Suppressor macrophage (primary cell): ENCODE measurements around the gene CCDC88C.
"Not testable (repeated sequence)": the region's sequence is repeated elsewhere in the genome, so short reads cannot be mapped to it uniquely, and the experiment has no call there.

ENCODE experiments used
- DNase-seq, 4 experiments: peaks; one replicate each; pipeline ENCODE4 v3.0.0-alpha.2; 2020 to 2022

The CCDC88C gene

DNA sequence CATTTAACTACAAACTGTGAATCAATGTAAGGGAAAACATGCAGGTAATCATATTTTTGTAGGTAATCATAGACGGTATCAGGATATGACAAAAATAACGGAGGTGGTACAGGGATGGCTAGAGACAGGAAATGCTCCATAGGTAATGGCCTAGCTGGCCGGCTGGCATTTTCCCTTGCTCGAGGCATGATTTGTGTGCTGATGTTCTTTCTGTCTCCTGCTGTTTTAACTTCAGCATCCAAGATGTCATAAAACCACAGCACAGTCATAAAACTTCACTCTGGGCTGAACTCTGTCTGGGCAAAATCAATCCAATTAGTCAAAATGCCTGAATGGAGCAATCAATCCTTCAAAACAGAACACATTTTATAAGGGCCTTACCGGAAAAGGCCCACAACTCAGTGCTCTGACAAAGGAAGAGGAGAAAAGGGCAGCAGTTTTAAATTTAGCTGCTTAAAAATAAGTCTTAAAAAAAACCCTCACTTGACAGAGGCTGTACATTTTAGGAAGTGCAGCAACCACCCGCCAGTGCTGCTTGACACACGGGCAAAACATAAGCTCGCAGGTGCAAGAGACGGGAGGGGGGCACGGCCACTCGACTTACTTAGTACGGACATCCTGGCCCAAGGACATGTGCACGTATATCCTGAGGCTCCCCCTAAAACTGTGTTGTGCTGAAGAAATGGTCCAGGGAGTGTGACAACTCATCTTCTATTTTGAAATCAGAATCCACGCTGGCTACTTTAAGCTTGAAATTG lies 132.7 kb downstream of the CCDC88C start:
- no peak for DNase-seq

- DNase-seq, result no peak
Measured at GRCh38 chr14:91284146-91284790, 133.4 kb downstream of the CCDC88C start.

DNA sequence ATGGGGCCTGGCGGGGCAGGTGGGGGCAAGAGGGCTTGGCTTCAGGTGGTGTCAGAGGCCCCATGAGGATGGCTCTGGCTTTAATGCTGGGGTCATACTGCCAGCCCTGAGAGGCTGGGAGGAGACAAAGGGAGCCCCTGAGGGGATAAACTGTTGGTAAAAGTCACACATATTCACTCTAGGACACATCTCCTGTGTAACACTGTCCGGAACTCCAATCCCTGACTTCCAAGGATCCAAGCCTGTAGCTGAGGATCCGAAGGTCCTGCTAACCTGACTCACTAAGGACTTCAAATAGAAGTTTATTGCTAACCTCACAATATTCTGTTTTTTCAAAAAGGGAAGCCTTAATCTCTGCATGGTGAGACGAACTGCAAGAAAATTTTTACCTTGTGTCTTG lies 134.0 kb downstream of the CCDC88C start:
- no peak for DNase-seq

DNA sequence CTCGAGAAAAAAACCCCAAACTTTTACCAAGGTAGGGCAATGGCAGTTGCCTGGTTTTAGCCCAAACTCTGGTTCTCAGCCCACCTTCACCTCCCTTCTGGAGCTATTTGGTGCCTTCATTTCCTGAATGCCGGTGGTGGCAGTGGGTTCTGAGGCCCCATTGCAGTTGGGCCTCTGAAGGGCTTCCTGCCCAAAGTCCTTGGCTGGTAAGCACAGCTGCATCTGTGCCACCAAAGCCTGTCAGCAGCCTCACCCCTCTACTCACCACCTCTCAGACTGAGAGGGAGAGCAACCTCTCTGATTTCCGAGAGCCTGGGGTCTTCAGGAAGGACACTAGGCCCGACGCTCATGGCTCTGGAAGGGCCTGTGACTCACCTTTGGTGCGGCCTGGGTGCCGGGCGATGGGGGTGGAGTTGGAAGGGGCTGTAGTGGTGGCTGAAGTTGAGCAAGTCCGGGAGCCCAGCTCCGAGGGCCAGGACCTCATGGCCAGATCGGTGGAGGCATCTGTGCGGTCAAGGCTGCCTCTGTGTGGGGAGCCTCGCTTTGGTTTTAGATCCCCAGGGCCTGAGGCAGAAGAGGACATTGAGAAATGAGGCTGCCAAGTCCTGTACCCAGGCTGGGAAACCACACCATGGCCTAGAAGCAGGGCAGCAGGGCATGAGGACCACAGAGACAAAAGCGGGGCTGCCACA lies 134.5 kb downstream of the CCDC88C start:
- DNase-seq, result no peak

- no peak for DNase-seq
Measured at GRCh38 chr14:91281346-91281745, 136.3 kb downstream of the CCDC88C start.

GRCh38 chr14:91280129-91280528 lies 137.5 kb downstream of the CCDC88C start:
- DNase-seq, result no peak

DNA sequence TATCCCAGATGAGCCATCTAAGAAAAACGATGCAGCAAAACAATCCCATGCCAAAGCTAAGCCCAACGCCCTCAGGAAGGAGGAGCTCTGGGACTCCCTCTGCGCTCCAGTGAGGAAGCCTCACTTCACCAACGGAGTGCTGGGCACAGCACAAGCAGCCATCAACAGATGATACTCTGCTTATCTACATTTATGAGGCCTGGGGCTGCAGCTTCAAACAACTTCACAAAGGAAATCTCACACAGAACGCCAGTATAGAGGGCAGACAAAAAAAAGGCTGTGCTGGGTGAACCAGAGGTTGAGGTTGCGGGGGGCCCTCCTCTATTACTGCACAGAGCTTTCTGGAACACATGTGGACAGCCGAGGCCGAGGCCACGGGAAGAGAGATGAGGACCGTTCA lies 138.3 kb downstream of the CCDC88C start:
- DNase-seq, result no peak

DNA sequence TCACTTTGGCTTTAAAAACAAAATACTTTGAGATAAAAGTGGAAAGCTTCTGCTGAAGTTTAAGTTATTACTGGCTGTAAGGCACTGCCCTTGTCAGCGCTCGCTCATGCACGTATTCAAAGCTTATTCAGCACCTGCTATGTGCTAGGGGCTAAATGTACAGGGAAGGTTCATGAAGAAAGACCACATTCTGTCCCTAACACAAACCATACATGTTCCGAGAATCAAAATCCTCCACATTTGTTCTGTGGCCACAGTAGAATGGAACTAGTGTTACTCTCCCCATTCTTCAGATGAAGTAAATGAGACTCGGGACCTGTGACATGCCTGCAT lies 139.3 kb downstream of the CCDC88C start:
- DNase-seq, result no peak

DNA sequence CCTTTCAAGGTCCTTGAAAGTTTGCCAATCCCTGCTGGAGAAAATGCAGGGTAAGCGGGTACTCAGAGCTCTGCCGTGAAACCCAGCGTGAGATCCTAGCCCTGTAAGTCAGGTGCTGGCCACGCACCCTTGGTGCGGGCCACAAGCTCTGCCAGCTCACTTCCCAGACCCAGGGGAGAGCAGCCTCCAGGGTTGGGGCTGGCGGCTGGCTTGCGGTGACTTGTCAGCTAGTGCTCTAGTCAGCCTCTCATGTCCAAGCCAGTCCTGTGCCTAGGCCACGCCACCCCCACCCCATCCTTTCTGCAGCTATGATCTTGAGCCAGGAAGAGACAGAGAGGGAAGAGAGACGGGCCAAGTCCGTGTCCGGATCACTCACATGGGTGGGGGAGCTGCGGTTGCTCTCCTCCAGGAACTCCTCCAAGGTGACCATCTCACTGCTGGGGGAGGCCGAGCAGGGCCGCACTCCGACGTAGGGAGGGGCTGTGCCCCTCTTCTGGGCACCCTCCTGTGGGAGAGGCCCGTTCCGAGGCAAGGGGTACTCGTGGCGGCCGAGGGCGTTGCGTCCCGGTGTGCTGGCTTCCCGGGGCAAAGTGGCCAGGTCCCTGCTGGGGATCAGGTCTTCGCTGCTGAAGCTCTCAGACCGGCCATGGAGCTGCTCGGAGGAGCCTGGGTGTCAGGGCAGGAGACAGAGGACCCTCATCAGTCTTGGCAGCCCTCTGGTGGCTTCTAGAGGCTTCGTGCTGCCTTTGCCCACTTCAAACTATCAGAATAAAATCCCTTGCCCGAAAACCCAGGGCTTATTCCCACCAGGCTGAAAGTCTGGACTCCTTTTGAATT lies 139.9 kb downstream of the CCDC88C start:
- DNase-seq, result no peak

GRCh38 chr14:91274796-91275195 lies 142.8 kb downstream of the CCDC88C start:
- no peak for DNase-seq

- peak in 2 of 4 experiments; percentile 20 to 28 for DNase-seq
Measured at GRCh38 chr14:91273885-91274273, 143.7 kb downstream of the CCDC88C start.

- DNase-seq, result no peak
Measured at GRCh38 chr14:91273273-91273884, 144.2 kb downstream of the CCDC88C start.

GRCh38 chr14:91272341-91273272 lies 145.0 kb downstream of the CCDC88C start:
- no peak for DNase-seq

GRCh38 chr14:91271639-91272038 lies 146.0 kb downstream of the CCDC88C start:
- DNase-seq, result no peak

DNA sequence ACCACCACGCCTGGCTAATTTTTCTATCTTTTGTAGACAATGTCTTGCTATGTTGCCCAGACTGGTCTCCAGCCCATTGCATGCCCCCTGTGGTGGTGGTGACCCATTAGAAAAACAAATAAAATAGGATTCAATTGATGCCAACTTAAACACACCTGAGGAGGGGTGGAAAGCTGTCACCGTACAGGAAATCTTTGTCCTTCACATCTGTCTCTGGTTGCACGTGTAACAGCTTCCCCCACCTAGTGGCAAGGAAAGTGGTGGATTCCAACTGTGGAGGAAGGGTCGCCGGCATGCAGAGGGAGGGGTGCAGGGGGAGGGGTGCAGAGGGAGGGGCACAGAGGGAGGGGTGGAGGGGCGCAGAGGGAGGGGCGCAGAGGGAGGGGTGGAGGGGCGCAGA lies 147.0 kb downstream of the CCDC88C start:
- no peak for DNase-seq

- no peak for DNase-seq
Measured at GRCh38 chr14:91270188-91270587, 147.4 kb downstream of the CCDC88C start.

DNA sequence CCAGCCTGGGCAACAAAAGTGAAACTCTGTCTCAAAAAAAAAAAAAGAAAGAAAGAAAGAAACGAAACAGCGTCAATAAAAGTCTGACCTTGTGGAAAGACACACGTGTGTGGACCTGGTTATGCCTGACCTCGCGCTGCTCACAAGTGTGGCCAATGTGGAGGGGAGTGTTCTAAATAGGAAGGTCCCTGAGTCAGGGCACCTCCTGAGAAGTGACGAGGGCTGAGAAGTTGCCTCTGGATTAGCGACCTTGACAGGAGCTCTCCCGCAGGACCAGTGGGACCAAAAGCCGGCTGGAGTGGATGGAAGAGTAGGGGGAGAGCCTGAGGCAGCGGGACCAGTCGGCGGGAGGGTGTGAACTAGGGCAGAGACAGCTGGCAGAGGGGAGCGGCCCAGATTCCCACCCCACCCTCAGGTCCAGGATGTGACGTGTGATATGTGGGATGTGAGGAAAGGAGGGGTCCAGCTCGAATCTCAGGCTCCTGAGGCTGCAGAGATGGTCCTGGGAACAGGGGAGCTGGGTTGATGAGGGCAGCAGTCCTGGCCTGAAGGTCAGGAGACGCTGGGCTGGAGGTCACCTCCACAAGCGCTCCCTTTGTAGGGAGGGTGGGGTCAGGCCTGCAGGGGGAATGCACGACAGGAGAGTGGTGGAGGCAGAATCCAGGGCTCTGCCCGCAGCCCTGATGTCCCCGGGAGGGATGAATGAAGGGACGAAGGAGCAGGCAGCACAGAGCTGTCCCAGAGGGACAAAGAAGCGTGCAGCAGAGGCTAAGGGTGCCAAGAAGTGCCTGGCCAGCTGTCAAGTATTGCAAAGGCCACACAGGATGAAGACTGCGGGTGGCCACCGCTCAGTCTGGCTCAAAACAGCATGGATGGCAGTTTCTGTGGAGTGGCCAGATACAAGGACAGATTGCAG lies 148.3 kb downstream of the CCDC88C start:
- DNase-seq, result no peak

GRCh38 chr14:91267965-91268437 lies 149.6 kb downstream of the CCDC88C start:
- DNase-seq, result no peak

GRCh38 chr14:91266276-91266675 lies 151.3 kb downstream of the CCDC88C start:
- DNase-seq, result not testable (repeated sequence)

- no peak for DNase-seq
Measured at GRCh38 chr14:91265404-91265803, 152.2 kb downstream of the CCDC88C start.
